HEK293 (cell line): ENCODE results near the gene PPP2CA.

Source experiments
- AEBP2 ChIP-seq: fragments of 450-650 bp; formaldehyde crosslinking; IDR thresholded peaks from 2 replicates; pipeline ENCODE4 v1.5.1; 2016; ENCODE audit warnings: missing biosample characterization, missing genetic modification characterization, borderline replicate concordance
- CTCF ChIP-seq: fragments of 450-650 bp; formaldehyde crosslinking; IDR thresholded peaks from 2 replicates; pipeline ENCODE4 v1.5.1; 2016; ENCODE audit warnings: missing biosample characterization, missing genetic modification characterization
- HOXA7 ChIP-seq: sonication (generic); formaldehyde crosslinking; IDR thresholded peaks from 2 replicates; pipeline ENCODE4 v1.8.1; 2022; ENCODE audit warnings: missing genetic modification reagents, borderline replicate concordance
- KLF16 ChIP-seq: fragments of 450-650 bp; formaldehyde crosslinking; IDR thresholded peaks from 2 replicates; pipeline ENCODE4 v1.5.1; 2017; ENCODE audit warnings: missing biosample characterization, missing genetic modification characterization
- ZBTB7A ChIP-seq: fragments of 450-650 bp; formaldehyde crosslinking; IDR thresholded peaks from 2 replicates; pipeline ENCODE4 v1.5.1; 2016; ENCODE audit warnings: low read depth, missing biosample characterization, missing genetic modification characterization
- ZNF121 ChIP-seq: fragments of 450-650 bp; formaldehyde crosslinking; IDR thresholded peaks from 2 replicates; pipeline ENCODE4 v1.5.1; 2016; ENCODE audit warnings: missing biosample characterization, missing genetic modification characterization
- ZNF211 ChIP-seq: fragments of 450-650 bp; formaldehyde crosslinking; IDR thresholded peaks from 2 replicates; pipeline ENCODE4 v1.5.1; 2016; ENCODE audit warnings: low read depth, missing biosample characterization, missing genetic modification characterization
- ZNF530 ChIP-seq: fragments of 450-650 bp; formaldehyde crosslinking; IDR thresholded peaks from 2 replicates; pipeline ENCODE4 v1.5.1; 2016; ENCODE audit warnings: low read depth, missing biosample characterization, missing genetic modification characterization
- ZNF776 ChIP-seq: fragments of 450-650 bp; formaldehyde crosslinking; IDR thresholded peaks from 2 replicates; pipeline ENCODE4 v1.5.0; 2017; ENCODE audit warnings: missing biosample characterization, missing genetic modification characterization, borderline replicate concordance

DNA sequence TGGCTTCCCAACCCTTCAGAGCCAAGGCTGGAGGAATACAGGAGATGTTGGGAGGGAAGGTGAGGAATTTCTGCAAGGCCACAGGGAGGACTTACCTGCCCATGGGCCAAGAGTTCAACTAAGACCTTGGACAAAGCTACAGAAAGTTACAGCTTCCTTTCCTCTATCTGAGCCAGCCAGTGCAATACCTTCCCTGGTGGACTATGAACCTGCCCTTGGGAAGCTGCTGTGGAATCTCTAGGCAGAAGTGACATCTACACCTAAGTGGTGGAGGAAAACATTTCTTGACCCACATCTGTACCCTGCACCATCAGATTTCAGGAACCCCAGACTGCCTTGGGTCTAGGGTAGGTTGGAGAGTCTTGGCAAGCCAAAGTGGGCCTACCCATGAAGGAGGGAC is 42.4 kb downstream of the PPP2CA start:
- no peak for TF ChIP-seq ZNF776 (tag by site-specific recombination)
- no peak for TF ChIP-seq KLF16 (tag by site-specific recombination)
- TF ChIP-seq ZNF121, result no peak
- no peak for TF ChIP-seq ZNF530 (tag by site-specific recombination)
- TF ChIP-seq CTCF (tag by site-specific recombination), result no peak
- no peak for TF ChIP-seq ZBTB7A (tag by site-specific recombination)
- no peak for TF ChIP-seq AEBP2 (tag by site-specific recombination)
- no peak for TF ChIP-seq HOXA7
- no peak for TF ChIP-seq ZNF211 (tag by site-specific recombination)
